Measurements from ENCODE around the gene CAPN7. TPM values are rescaled to one million over a fixed set of nuclear protein-coding genes. Genes with fewer than 3 reads are reported as not detected.

Gene CAPN7
- total and polyA plus RNA-seq, 2 donors (not counting 1 experiment from before 2014, with no cell fraction given), result 25.9 to 38.0 TPM

DNA sequence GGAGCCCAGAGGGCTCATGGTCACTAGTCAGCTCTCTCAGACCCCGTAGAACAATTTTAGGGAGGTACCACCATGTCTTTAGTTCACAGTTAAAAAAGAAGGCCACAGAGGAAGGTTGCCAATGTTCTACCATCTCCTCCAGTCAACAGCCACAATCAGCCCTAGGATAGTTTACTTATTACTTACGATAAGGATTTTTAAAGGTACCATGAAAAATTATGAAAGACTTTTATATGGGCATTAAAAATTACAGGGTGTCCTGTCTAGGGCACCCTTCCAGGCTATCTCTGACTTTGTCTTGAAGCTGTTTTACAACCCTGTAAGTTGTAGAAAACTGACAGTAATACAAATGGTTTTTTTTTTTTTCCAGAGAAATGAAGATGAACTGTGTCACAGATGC is 57.9 kb downstream of the CAPN7 start:
- no peak for DNase-seq (ENCODE audit: low read depth in 2 of 2)
- no peaks in the 10 kb centered on the region for H3K9me3 ChIP-seq (ENCODE audit: control insufficient read depth, insufficient read depth, low read depth, low read length)

GRCh38 chr3:15264486-15264885 is 58.4 kb downstream of the CAPN7 start:
- no peak for TF ChIP-seq EZH2 (IDR thresholded peaks at IDR 0.05; ENCODE audit: low read length, missing control alignments)
- no peak for TF ChIP-seq CTCF (conservative IDR thresholded peaks at IDR 0.05 in 1 of 2, IDR thresholded peaks at IDR 0.05 in 1 of 2; ENCODE audit: low read depth in 1 of 2, low read length in 2 of 2)
- Histone ChIP-seq H3K4me2 (ENCODE audit: extremely low read depth, insufficient read depth, low read length) (no peak overlapping the region), H2AFZ (ENCODE audit: low read length) (no peak overlapping the region), H3K27ac (ENCODE audit: insufficient read depth, low read length) (no peak overlapping the region), H3K36me3 (ENCODE audit: control insufficient read depth, insufficient read depth, low read length) (no peaks in the 10 kb centered on the region), H3K9me3 (ENCODE audit: control insufficient read depth, insufficient read depth, low read depth, low read length) (no peaks in the 10 kb centered on the region), H3K27me3 (ENCODE audit: control insufficient read depth, insufficient read depth, low read length) (no peaks in the 10 kb centered on the region), H3K9ac (ENCODE audit: insufficient read depth, low read length) (no peak overlapping the region), H3K4me1 (ENCODE audit: control insufficient read depth, extremely low read depth, insufficient read depth, low read length) (no peaks in the 10 kb centered on the region), H4K20me1 (ENCODE audit: control insufficient read depth, extremely low read depth, insufficient read depth, low read length) (no peaks in the 10 kb centered on the region), H3K4me3 (replicated peaks in 1 of 4; ENCODE audit: control extremely low read depth in 1 of 4, insufficient read depth in 1 of 4, low read depth in 3 of 4, low read length in 4 of 4) (no peak overlapping the region), H3K79me2 (ENCODE audit: control insufficient read depth, insufficient read depth, low read length) (no peaks in the 10 kb centered on the region)
- no peak for DNase-seq (ENCODE audit: low read depth in 2 of 2)

More for the DNA sequence above, 57.9 kb downstream of the CAPN7 start:
- Histone ChIP-seq H4K20me1 (ENCODE audit: control insufficient read depth, extremely low read depth, insufficient read depth, low read length) (no peaks in the 10 kb centered on the region), H3K36me3 (ENCODE audit: control insufficient read depth, insufficient read depth, low read length) (no peaks in the 10 kb centered on the region), H3K27ac (ENCODE audit: insufficient read depth, low read length) (no peak overlapping the region), H3K27me3 (ENCODE audit: control insufficient read depth, insufficient read depth, low read length) (no peaks in the 10 kb centered on the region), H3K9ac (ENCODE audit: insufficient read depth, low read length) (no peak overlapping the region), H3K79me2 (ENCODE audit: control insufficient read depth, insufficient read depth, low read length) (no peaks in the 10 kb centered on the region), H3K4me1 (ENCODE audit: control insufficient read depth, extremely low read depth, insufficient read depth, low read length) (no peaks in the 10 kb centered on the region), H3K4me3 (replicated peaks in 1 of 4; ENCODE audit: control extremely low read depth in 1 of 4, insufficient read depth in 1 of 4, low read depth in 3 of 4, low read length in 4 of 4) (no peak overlapping the region), H3K4me2 (ENCODE audit: extremely low read depth, insufficient read depth, low read length) (no peak overlapping the region), H2AFZ (ENCODE audit: low read length) (no peak overlapping the region)
- no peak for TF ChIP-seq CTCF (conservative IDR thresholded peaks at IDR 0.05 in 1 of 2, IDR thresholded peaks at IDR 0.05 in 1 of 2; ENCODE audit: low read depth in 1 of 2, low read length in 2 of 2)
- no peak for TF ChIP-seq EZH2 (IDR thresholded peaks at IDR 0.05; ENCODE audit: low read length, missing control alignments)

DNA sequence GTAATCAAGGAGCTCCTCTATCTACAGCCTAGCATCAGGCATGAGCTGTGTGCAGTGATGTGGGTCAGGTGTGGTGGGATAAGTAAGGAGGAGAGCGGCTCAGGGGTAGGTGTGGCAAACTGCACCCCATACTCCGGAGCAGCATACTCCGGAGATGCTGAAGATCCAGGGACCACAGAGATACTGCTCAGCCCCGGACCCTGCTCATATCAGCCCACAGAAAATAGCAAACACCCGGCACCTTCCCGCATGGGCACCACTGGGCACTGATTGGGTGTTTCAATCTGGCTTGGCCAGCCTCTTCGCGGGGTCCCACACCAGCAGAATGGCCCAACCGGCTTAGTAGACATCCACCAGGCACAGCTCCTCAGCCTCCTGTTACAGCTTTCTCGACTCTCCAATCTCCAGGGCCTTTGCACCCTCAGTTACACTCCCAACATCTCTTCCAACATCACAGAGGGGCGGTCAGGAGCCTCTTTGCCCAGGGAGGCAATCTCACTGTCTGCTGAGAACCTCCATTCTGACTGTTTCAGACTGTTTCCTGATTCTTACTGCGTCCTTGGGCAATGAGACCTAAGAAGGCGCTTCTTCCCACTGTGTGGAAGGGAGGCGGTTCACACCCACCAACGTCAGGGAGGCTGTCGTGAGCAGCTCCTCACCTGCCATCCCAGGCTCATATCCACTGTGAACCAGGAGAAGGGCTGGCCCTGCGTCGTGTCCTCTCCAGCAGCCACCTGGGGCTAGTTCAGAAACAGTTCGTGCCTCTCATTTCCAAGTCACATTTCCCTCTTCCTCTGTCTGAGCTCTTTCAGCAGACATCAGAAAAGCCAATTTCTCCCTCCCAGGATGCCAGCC is 59.8 kb downstream of the CAPN7 start:
- TF ChIP-seq EZH2 (IDR thresholded peaks at IDR 0.05; ENCODE audit: low read length, missing control alignments) (no peak), CTCF (conservative IDR thresholded peaks at IDR 0.05 in 1 of 2, IDR thresholded peaks at IDR 0.05 in 1 of 2; ENCODE audit: low read depth in 1 of 2, low read length in 2 of 2) (no peak)
- no peak overlapping the region for H3K27ac ChIP-seq (ENCODE audit: insufficient read depth, low read length)
- no peaks in the 10 kb centered on the region for H3K36me3 ChIP-seq (ENCODE audit: control insufficient read depth, insufficient read depth, low read length)
- H3K27me3 ChIP-seq (ENCODE audit: control insufficient read depth, insufficient read depth, low read length), result no peaks in the 10 kb centered on the region
- H3K9ac ChIP-seq (ENCODE audit: insufficient read depth, low read length), result no peak overlapping the region
- H4K20me1 ChIP-seq (ENCODE audit: control insufficient read depth, extremely low read depth, insufficient read depth, low read length), result no peaks in the 10 kb centered on the region
- no peak overlapping the region for H3K4me3 ChIP-seq (replicated peaks in 1 of 4; ENCODE audit: control extremely low read depth in 1 of 4, insufficient read depth in 1 of 4, low read depth in 3 of 4, low read length in 4 of 4)
- H3K9me3 ChIP-seq (ENCODE audit: control insufficient read depth, insufficient read depth, low read depth, low read length), result no peaks in the 10 kb centered on the region
- no peaks in the 10 kb centered on the region for H3K4me1 ChIP-seq (ENCODE audit: control insufficient read depth, extremely low read depth, insufficient read depth, low read length)
- no peak overlapping the region for H3K4me2 ChIP-seq (ENCODE audit: extremely low read depth, insufficient read depth, low read length)
- H3K79me2 ChIP-seq (ENCODE audit: control insufficient read depth, insufficient read depth, low read length), result no peaks in the 10 kb centered on the region
- H2AFZ ChIP-seq (ENCODE audit: low read length), result no peak overlapping the region
- no peak for DNase-seq (ENCODE audit: low read depth in 2 of 2)

All from fibroblast of lung (primary cell).